Measurements from ENCODE around the gene CFAP54.

GRCh38 chr12:96570579-96570978, 81.2 kb downstream of the CFAP54 start:
- no peak for TF ChIP-seq CTCF (IDR thresholded peaks at IDR 0.05; ENCODE audit: low read depth, low read length)
- TF ChIP-seq POLR2A (IDR thresholded peaks at IDR 0.05; ENCODE audit: extremely low read depth, insufficient read length) = no peak
